HG03558 (cell line): ENCODE data around the gene STAB1.

ENCODE experiments used
- ATAC-seq: cut with Tn5 transposase; IDR thresholded peaks from one replicate; pipeline ENCODE4 v1.9.1; 2021; ENCODE audit warnings: moderate number of reproducible peaks; ENCODE audit not compliant: unreplicated experiment; ENCODE audit errors: extremely low read depth

STAB1 gene

GRCh38 chr3:52502808-52503350 lies 7.7 kb downstream of the STAB1 start:
- no peak for ATAC-seq

GRCh38 chr3:52503788-52504424 lies 8.8 kb downstream of the STAB1 start:
- ATAC-seq: no peak

DNA sequence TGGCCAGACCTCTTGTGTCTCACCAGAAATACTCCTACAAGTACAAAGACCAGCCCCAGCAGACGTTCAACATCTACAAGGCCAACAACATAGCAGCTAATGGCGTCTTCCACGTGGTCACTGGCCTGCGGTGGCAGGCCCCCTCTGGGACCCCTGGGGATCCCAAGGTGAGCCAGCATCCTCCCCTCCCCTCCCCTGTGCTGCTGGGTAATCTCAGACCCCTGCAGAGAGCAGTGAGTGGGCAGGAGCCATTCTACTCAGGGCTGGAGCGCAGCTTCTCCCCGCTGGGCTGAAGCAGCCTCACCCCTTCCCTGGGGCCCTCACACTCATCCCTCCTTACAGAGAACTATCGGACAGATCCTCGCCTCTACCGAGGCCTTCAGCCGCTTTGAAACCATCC lies 9.8 kb downstream of the STAB1 start:
- ATAC-seq: no peak

GRCh38 chr3:52506266-52506966 lies 11.3 kb downstream of the STAB1 start:
- no peak for ATAC-seq

- no peak for ATAC-seq
Observed at GRCh38 chr3:52507359-52507758, 12.2 kb downstream of the STAB1 start.

DNA sequence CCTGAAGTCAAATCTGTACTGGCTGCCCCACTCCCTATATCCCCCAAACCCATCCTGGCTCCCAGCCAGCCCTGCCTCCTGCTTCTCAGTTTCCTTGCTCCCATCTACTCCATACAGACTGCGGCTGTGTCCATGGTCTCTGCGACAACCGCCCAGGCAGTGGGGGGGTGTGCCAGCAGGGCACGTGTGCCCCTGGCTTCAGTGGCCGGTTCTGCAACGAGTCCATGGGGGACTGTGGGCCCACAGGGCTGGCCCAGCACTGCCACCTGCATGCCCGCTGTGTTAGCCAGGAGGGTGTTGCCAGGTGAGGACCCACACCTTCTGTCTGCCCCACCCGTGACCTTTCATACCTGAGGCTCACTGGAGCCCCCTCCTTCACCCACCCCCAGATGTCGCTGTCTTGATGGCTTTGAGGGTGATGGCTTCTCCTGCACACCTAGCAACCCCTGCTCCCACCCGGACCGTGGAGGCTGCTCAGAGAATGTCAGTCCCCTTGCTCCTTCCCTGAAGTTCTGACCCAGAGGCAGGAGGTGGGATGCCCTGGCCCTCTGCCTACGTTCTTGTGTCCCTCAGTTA lies 14.7 kb downstream of the STAB1 start:
- ATAC-seq: no peak

DNA sequence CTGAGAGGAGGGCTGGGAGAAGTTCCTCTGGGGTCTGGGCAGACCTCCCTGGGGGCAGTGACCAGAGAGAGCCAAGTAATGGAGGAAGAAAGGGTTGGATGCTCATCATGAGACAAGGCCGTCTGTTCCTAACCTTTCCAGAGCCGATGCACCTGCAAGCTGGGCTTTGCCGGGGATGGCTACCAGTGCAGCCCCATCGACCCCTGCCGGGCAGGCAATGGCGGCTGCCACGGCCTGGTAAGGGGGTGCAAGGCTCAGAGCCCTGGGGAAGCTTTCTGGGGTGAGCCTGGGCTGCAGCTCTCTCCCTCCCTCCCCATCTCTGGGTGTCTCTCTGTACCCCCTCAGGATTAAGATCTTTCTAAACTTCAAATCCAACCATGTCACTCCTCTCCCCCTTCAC lies 16.4 kb downstream of the STAB1 start:
- no peak for ATAC-seq

DNA sequence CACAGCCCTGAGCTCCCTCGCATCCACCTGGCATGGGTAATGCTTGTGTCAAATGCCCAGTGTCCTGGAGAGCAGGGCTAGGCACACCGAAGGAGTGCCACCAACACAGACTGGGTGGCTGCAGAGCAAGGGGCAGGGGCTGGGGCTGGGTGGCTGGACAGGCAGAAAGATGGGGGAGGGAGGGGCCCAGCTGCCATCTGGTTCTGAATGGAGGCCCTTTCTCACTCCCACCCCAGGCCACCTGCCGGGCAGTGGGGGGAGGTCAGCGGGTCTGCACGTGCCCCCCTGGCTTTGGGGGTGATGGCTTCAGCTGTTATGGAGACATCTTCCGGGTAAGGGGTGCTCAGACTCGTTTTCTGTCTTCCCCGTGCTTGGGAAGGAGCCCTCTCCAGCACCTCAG lies 17.0 kb downstream of the STAB1 start:
- no peak for ATAC-seq

- ATAC-seq: no peak
Observed at GRCh38 chr3:52512727-52513126, 17.6 kb downstream of the STAB1 start.

GRCh38 chr3:52513281-52513680 lies 18.1 kb downstream of the STAB1 start:
- no peak for ATAC-seq

- ATAC-seq: no peak
Observed at GRCh38 chr3:52514576-52514975, 19.4 kb downstream of the STAB1 start.

GRCh38 chr3:52515192-52515591 lies 20.1 kb downstream of the STAB1 start:
- no peak for ATAC-seq

- no peak for ATAC-seq
Observed at GRCh38 chr3:52516509-52517195, 21.5 kb downstream of the STAB1 start.

DNA sequence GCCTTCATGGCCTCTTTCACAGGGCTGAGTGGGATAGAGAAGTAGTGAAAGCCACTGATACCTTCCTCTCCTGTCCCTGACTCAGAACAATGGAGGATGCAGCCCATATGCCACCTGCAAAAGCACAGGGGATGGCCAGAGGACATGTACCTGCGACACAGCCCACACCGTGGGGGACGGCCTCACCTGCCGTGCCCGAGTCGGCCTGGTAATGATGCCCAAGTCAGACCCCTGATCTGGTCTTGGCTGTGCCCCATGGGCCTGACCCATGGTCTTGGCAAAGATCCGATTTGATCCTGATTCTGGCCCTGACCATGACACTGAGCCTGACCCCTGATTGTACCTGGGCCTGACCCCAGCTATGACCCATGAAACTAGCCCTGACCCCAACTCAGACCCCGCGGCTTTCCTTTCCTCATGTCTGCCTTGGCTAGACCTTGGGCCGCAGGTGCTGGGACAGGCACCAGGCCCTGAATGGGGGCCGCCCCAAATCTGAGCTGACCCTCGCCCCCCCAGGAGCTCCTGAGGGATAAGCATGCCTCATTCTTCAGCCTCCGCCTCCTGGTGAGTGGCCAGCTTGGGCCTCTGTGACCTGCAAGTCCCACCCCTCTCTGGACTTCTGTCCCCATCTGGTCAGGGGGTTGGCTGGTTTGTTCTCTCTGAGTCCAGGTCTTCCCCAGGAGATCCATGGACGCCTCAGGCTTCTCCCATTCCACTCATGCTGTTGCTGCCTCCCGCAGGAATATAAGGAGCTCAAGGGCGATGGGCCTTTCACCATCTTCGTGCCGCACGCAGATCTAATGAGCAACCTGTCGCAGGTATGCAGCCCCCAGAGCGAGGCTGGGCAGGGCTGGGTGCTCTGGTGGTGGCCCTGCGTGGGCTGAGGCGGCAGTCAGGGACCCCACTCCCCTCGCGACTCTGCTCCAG lies 22.9 kb downstream of the STAB1 start:
- ATAC-seq: no peak

DNA sequence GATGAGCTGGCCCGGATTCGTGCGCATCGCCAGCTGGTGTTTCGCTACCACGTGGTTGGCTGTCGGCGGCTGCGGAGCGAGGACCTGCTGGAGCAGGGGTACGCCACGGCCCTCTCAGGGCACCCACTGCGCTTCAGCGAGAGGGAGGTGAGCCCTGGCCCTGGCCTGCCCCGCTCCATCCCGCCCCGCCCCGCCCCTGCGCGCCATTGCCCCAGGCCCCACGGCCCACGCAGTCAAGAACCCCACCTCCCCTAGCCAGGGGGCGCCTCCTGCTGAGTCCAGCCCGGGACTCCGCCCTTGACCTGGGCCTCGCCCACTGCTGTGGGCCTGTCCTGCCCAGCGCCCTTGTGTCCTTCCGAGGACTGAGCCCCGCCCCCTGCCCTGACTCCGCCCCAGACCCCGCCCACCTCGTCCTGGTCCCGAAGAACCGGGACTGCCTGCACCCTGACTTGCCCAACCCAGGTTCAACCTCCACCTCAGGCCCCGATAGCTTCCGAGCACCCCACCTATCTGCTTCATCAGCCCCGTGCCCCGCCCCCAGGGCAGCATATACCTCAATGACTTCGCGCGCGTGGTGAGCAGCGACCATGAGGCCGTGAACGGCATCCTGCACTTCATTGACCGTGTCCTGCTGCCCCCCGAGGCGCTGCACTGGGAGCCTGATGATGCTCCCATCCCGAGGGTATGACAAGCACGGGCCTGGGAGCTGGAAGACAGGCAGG lies 23.7 kb downstream of the STAB1 start:
- no peak for ATAC-seq

GRCh38 chr3:52519445-52520140 lies 24.5 kb downstream of the STAB1 start:
- ATAC-seq: no peak

- no peak for ATAC-seq
Observed at GRCh38 chr3:52520141-52520667, 25.1 kb downstream of the STAB1 start.

- ATAC-seq: no peak
Observed at GRCh38 chr3:52520716-52521487, 25.8 kb downstream of the STAB1 start.
